Peyer's patch (tissue), 4 donors: Measurements from ENCODE around the gene HSPA14.

Experiments used
- CTCF ChIP-seq, 6 experiments: fragments of 450-650 bp in 4 of 6; fragments of 200-600 bp in 2 of 6; sonication (generic) in 1 of 6; IDR thresholded peaks; one replicate each; pipeline ENCODE4 v1.5.1; 2017 to 2019; ENCODE audit warnings: antibody characterized with exemption in 6 of 6, mild to moderate bottlenecking in 3 of 6, moderate library complexity in 1 of 6
- POLR2A ChIP-seq, 2 donors: fragments of 450-650 bp; IDR thresholded peaks; one replicate each; pipeline ENCODE4 v1.5.1; 2017; ENCODE audit warnings: antibody characterized with exemption in 2 of 2, mild to moderate bottlenecking in 2 of 2, moderate library complexity in 2 of 2

- TF ChIP-seq POLR2A (IDR thresholded peaks at IDR 0.05) = no peak
- no peak for TF ChIP-seq CTCF (IDR thresholded peaks at IDR 0.05)
These were observed 20.9 kb downstream of the HSPA14 start for GRCh38 chr10:14859043-14859442.
